ENCODE measurements around the gene CCDC126.
A peak's percentile ranks its signal among the peaks of the same experiment; 100 is the strongest.

Gene CCDC126

DNA sequence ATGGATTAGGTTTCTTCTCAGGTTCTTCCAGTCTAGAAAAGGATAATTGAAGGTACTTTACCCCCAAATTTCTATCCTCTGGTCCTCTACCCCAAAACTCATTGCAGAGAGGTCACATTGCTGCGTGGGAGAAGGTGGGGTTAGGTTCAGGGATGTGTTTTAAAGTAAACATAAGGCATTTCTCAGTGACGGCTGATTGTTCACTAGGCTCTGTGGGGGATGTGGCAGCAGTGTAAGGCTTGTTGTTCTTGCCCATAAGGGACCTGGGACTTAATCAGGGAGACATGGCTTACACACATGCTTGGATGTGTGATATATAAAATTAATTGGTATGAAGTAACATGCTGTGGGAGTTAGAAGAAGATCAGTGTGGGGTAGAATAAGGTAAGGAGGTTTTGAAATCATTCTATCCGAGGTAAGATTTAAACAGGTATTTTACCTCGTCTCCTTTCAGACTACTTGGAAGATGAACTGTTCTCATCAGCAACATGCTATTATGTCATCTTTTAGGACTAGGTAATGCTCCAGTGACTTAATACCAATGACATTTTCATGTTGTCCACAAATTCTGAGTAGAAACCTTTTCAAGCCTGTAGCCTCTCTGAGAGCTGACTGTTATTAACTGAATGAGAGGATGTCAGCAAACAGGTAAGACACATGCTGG, 6.6 kb downstream of the CCDC126 start (continued):
- TF ChIP-seq ZIC2 (tag by site-specific recombination; IDR thresholded peaks at IDR 0.05) (no peak), ZNF629 (tag by site-specific recombination; IDR thresholded peaks at IDR 0.05) (peak; percentile 75), GLIS2 (tag by site-specific recombination; IDR thresholded peaks at IDR 0.05) (no peak), HOXA7 (CRISPR knock-in tag; IDR thresholded peaks at IDR 0.05; ENCODE audit: borderline replicate concordance) (no peak), INSM2 (tag by site-specific recombination; IDR thresholded peaks at IDR 0.05) (no peak), ZNF169 (tag by site-specific recombination; IDR thresholded peaks at IDR 0.05) (no peak), ZNF248 (tag by site-specific recombination; IDR thresholded peaks at IDR 0.05) (no peak), SETDB1 (IDR thresholded peaks at IDR 0.05; ENCODE audit: insufficient read length, low read length) (no peak), ZNF664 (tag by site-specific recombination; IDR thresholded peaks at IDR 0.05) (no peak), SCRT2 (tag by site-specific recombination; IDR thresholded peaks at IDR 0.05) (peak; percentile 60), ZNF140 (tag by site-specific recombination; IDR thresholded peaks at IDR 0.05) (no peak)

- Histone ChIP-seq H3K4me3 (ENCODE audit: low read depth, low read length) (no peak overlapping the region), H3K9me3 (ENCODE audit: control insufficient read depth, insufficient read depth, low read depth, low read length) (no peaks in the 10 kb centered on the region), H3K4me1 (ENCODE audit: control insufficient read depth, insufficient read depth, low read length) (peaks cover 12% of the 10 kb centered on the region), H3K27ac (ENCODE audit: extremely low read depth, low read depth, low read length) (no peak overlapping the region), H3K36me3 (ENCODE audit: control insufficient read depth in 2 of 2, insufficient read depth in 1 of 2, low read length in 2 of 2) (no peaks in the 10 kb centered on the region)
- CTCF ChIA-PET: no interaction called here
- TF ChIP-seq ZFP41 (tag by site-specific recombination; IDR thresholded peaks at IDR 0.05; ENCODE audit: borderline replicate concordance) (no peak), MZF1 (tag by site-specific recombination; IDR thresholded peaks at IDR 0.05; ENCODE audit: borderline replicate concordance) (no peak), ZNF184 (tag by site-specific recombination; IDR thresholded peaks at IDR 0.05) (no peak), ZNF560 (tag by site-specific recombination; IDR thresholded peaks at IDR 0.05; ENCODE audit: borderline replicate concordance) (no peak), GLI2 (tag by site-specific recombination; IDR thresholded peaks at IDR 0.05; ENCODE audit: borderline replicate concordance, low read depth) (no peak), ZNF521 (tag by site-specific recombination; IDR thresholded peaks at IDR 0.05) (no peak), WT1 (tag by site-specific recombination; IDR thresholded peaks at IDR 0.05) (no peak), ZNF239 (tag by site-specific recombination; IDR thresholded peaks at IDR 0.05) (no peak), ZBTB20 (tag by site-specific recombination; IDR thresholded peaks at IDR 0.05) (no peak), ZNF132 (tag by site-specific recombination; IDR thresholded peaks at IDR 0.05; ENCODE audit: borderline replicate concordance) (no peak), ZBTB8A (tag by site-specific recombination; IDR thresholded peaks at IDR 0.05) (no peak), ZNF561 (tag by site-specific recombination; IDR thresholded peaks at IDR 0.05; ENCODE audit: borderline replicate concordance) (no peak), ZNF423 (tag by site-specific recombination; IDR thresholded peaks at IDR 0.05) (no peak)
- POLR2A ChIA-PET: interaction anchor here (0.6 kb wide), 2 partner anchors 28 to 77 kb away, joined by 3 to 5 read pairs; no protein-coding TSS in a partner anchor
Measured at GRCh38 chr7:23604296-23604640, 7.1 kb downstream of the CCDC126 start.

DNA sequence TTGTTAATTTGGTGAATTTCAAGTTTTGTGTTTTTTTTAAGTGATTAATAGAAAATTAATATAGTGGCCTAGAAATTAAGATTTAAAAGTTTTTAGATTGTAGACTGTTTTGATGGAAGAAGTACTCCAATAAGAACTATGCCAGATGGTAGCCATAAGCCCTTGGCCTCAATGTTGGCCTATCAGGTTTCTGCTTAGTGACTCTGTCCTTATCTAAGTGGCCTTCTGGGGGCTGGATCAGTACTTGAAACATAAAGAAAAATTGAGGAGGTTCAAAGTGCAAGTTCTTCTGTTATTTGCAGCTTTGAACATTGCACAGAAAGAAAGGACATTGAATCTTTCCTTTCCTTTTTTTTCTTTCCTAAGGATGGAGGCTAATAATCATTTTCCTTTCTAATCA, 9.9 kb downstream of the CCDC126 start:
- POLR2A ChIA-PET: no interaction called here
- CTCF ChIA-PET: interaction anchor here (1.1 kb wide), 1 partner anchor 10 kb away, joined by 4 read pairs; the partner anchor contains the start of gene CCDC126
- TF ChIP-seq ZNF311 (tag by site-specific recombination; IDR thresholded peaks at IDR 0.05; ENCODE audit: borderline replicate concordance): no peak
- TF ChIP-seq ZNF623 (tag by site-specific recombination; IDR thresholded peaks at IDR 0.05): no peak
- no peak for TF ChIP-seq GLI4 (tag by site-specific recombination; IDR thresholded peaks at IDR 0.05)
- TF ChIP-seq ZNF776 (tag by site-specific recombination; IDR thresholded peaks at IDR 0.05; ENCODE audit: borderline replicate concordance): no peak
- TF ChIP-seq ZNF777 (tag by site-specific recombination; IDR thresholded peaks at IDR 0.05; ENCODE audit: borderline replicate concordance): no peak
- no peak for TF ChIP-seq ZNF571 (tag by site-specific recombination; IDR thresholded peaks at IDR 0.05)
- no peak for TF ChIP-seq ZNF639 (tag by site-specific recombination; IDR thresholded peaks at IDR 0.05)
- TF ChIP-seq ZNF24 (tag by site-specific recombination; IDR thresholded peaks at IDR 0.05): no peak
- TF ChIP-seq ZXDB (tag by site-specific recombination; IDR thresholded peaks at IDR 0.05): no peak
- no peak for TF ChIP-seq ZNF335 (tag by site-specific recombination; conservative IDR thresholded peaks at IDR 0.05)
- TF ChIP-seq ZNF837 (tag by site-specific recombination; IDR thresholded peaks at IDR 0.05): no peak

More for the DNA sequence above, 9.9 kb downstream of the CCDC126 start:
- no peaks in the 10 kb centered on the region for H3K9me3 ChIP-seq (ENCODE audit: control insufficient read depth, insufficient read depth, low read depth, low read length)
- H3K27ac ChIP-seq (ENCODE audit: extremely low read depth, low read depth, low read length): no peak overlapping the region
- H3K4me1 ChIP-seq (ENCODE audit: control insufficient read depth, insufficient read depth, low read length): peaks cover 8% of the 10 kb centered on the region; the same call in 1 of the 2 replicates
- no peak overlapping the region for H3K4me3 ChIP-seq (ENCODE audit: low read depth, low read length)
- H3K36me3 ChIP-seq (ENCODE audit: control insufficient read depth in 2 of 2, insufficient read depth in 1 of 2, low read length in 2 of 2): peaks cover 2 to 3% of the 10 kb centered on the region in 2 experiments
